Measurements from ENCODE around the gene SLC35F2. TPM values are rescaled to one million over a fixed set of nuclear protein-coding genes. Genes with fewer than 3 reads are reported as not detected.
"Not testable (repeated sequence)": the region's sequence is repeated elsewhere in the genome, so short reads cannot be mapped to it uniquely, and the experiment has no call there.

Gene SLC35F2
- total RNA-seq, 2 donors from 2014 or later: 15.0 to 18.3 TPM

DNA sequence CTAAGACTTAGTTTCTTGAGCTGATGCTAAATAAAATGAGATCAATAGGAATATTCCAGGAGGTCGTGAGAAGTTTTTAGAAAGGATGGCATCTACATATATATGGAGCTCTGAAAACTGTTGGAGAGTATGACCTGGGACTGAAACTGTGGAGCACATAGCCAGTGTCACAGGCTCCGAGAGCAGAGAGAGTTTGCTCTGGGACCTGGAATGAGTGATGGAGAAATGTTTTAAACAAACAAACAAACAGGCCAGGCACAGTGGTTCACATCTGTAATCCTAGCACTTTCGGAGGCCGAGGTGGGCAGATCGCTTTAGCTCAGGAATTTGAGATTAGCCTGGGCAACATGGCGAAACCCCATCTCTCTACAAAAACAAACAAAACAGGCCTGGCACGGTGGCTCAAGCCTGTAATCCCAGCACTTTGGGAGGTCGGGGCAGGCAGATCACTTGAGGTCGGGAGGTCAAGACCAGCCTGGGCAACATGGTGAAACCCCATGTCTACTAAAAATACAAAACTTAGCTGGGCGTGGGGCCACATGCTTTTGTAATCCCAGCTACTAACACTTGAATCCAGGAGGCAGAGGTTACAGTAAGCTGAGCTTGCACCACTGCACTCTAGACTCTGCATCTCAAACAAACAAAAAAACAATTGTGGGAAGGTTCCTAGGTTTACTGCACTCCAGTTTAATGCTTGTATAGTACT lies 67.1 kb downstream of the SLC35F2 start:
- no peak for ATAC-seq
- Mint-ChIP-seq H3K9me3 (no peaks in the 10 kb centered on the region), H3K27me3 (no peaks in the 10 kb centered on the region), H3K36me3 (peaks cover 11% of the 10 kb centered on the region), H3K27ac (no peak overlapping the region), H3K4me3 (no peak overlapping the region), H3K4me1 (ENCODE audit: low read depth in 2 of 2) (no peaks in the 10 kb centered on the region)
- no peak for DNase-seq (ENCODE audit: low spot score)

DNA sequence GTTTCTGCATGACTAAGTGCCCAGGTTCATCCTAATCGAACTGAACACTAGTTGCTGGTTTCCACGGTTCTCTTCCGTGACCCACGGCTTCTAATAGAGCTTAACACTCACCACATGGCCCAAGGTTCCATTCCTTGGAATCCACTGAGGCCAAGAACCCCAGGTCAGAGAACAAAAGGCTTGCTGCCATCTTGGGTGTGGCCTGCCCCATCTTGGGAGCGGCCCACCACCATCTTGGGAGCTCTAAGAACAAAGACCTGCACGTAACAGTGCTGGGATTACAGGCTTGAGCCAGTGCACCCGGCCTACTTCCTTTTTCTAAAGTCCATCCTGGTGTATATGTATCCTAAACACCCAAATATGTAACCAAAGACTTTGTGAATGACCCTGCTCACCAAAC lies 68.8 kb downstream of the SLC35F2 start:
- no peaks in the 10 kb centered on the region for H3K9me3 Mint-ChIP-seq
- H3K27ac Mint-ChIP-seq: no peak overlapping the region
- no peak overlapping the region for H3K4me3 Mint-ChIP-seq
- H3K36me3 Mint-ChIP-seq: peaks cover 5% of the 10 kb centered on the region
- peaks cover 0 to 5% of the 10 kb centered on the region in 2 donors for H3K27me3 Mint-ChIP-seq
- H3K4me1 Mint-ChIP-seq (ENCODE audit: low read depth in 2 of 2): no peaks in the 10 kb centered on the region
- DNase-seq (ENCODE audit: low spot score) (no peak), ATAC-seq (no peak)

DNA sequence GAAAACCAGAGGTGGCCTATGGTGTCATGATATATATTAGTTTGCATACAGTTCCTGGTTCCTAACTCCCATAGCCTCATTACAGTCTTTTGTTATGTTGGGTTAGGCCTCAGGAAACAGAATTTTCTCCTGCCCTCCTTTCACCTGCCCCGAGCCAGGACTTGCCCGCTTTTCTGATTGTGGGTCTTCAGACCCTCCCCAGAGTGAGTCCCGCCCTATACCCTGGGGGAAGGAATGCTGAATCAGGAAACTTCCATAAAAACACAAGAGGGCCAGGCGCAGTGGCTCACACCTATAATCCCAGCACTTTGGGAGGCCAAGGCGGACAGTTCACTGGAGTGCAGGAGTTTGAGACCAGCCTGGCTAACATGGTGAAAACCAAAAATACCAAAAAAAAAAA lies 70.9 kb downstream of the SLC35F2 start:
- no peak for DNase-seq (ENCODE audit: low spot score)
- Mint-ChIP-seq H3K27ac (no peak overlapping the region), H3K27me3 (peaks cover 0 to 5% of the 10 kb centered on the region in 2 donors), H3K9me3 (no peaks in the 10 kb centered on the region), H3K4me3 (no peak overlapping the region), H3K4me1 (ENCODE audit: low read depth in 2 of 2) (no peaks in the 10 kb centered on the region), H3K36me3 (no peaks in the 10 kb centered on the region)
- ATAC-seq: no peak

DNA sequence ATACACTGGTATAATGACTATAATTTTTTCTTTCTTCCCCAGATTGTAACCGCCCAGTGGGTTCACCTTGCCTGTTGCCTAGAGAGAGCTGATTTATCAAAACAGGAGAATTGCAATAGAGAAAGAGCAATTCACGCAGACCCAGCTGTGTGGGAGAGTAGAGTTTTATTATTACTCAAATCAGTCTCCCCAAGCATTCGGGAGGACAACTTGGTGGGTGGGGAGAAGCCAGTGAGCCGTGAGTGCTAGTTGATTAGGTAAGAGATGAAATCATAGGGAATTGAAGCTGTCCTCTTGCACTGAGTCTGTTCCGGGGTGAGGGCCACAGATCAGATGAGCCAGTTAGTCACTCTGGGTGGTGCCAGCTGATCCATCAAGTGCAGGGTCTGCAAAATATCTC lies 73.2 kb downstream of the SLC35F2 start:
- Mint-ChIP-seq H3K27ac (no peak overlapping the region), H3K36me3 (no peaks in the 10 kb centered on the region), H3K27me3 (peaks cover 0 to 5% of the 10 kb centered on the region in 2 donors), H3K4me1 (ENCODE audit: low read depth in 2 of 2) (no peaks in the 10 kb centered on the region), H3K4me3 (no peak overlapping the region), H3K9me3 (no peaks in the 10 kb centered on the region)
- ATAC-seq (peak in 1 of 2 donors; percentile 31), DNase-seq (ENCODE audit: low spot score) (no peak)

DNA sequence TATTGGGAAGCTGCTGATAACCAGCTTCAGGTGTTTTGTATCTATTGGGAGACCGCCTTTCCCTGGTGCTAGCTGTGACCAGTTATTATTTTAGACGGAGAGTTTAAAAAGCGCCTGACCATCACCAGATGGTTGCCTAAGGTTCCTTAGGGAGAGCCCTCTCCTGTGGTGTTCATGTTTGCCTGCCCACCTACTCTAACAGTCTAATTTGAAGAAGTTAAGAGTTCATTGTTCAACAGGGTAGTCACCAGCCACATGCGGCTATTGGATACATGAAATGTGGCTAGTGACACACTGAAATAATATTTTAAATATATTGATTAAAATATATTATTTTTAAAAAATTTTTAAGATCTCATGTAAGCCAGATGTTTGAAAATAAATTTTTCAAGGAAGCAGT lies 75.5 kb downstream of the SLC35F2 start:
- ATAC-seq (no peak), DNase-seq (ENCODE audit: low spot score) (no peak)
- Mint-ChIP-seq H3K9me3 (no peaks in the 10 kb centered on the region), H3K4me1 (ENCODE audit: low read depth in 2 of 2) (no peaks in the 10 kb centered on the region), H3K27ac (no peak overlapping the region), H3K27me3 (peaks cover 0 to 5% of the 10 kb centered on the region in 2 donors), H3K36me3 (no peaks in the 10 kb centered on the region), H3K4me3 (no peak overlapping the region)

DNA sequence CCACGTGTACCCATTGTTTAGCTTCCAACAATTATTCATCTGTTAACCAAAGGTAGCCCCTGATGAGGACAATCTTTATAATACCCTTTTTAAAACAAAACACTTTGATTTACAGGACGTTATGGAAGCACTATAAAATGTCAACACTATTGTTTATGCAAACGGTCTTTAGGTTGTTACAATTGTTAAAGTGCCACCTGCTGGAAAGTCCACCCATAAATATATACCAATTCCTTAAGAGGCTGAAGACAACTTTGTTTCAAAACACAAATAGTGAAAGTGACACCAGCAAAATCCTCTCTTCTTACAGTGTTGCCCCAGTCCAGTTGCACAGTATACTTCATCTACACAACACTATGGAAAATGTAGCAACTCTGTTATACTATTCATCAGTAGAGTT lies 77.8 kb downstream of the SLC35F2 start:
- DNase-seq (ENCODE audit: low spot score) (no peak), ATAC-seq (no peak)
- Mint-ChIP-seq H3K4me3 (no peak overlapping the region), H3K27ac (no peak overlapping the region), H3K4me1 (ENCODE audit: low read depth in 2 of 2) (no peaks in the 10 kb centered on the region), H3K36me3 (no peaks in the 10 kb centered on the region), H3K9me3 (no peaks in the 10 kb centered on the region), H3K27me3 (peaks cover 0 to 5% of the 10 kb centered on the region in 2 donors)

DNA sequence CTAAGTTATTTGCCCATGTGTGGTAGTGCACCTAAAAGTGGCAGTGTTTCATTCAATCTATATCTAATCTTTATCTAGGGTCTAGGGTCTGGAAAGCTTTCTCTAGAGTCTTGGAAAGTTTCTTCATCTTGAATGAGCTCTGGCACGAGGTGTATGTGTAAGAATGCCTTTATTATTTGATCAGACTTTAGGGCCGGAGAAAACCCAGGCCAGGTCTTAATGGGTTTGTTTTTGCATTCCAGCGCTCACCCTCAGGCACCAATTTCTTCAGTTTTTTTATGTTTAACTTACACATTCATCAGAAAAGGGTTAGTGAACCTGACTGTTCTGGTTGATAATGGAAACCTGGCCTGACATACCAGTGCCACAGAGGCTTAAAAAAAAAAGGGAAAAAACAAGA lies 78.5 kb downstream of the SLC35F2 start:
- DNase-seq (ENCODE audit: low spot score) (no peak), ATAC-seq (no peak)
- Mint-ChIP-seq H3K4me3 (no peak overlapping the region), H3K4me1 (ENCODE audit: low read depth in 2 of 2) (no peaks in the 10 kb centered on the region), H3K27me3 (peaks cover 0 to 1% of the 10 kb centered on the region in 2 donors), H3K36me3 (no peaks in the 10 kb centered on the region), H3K9me3 (no peaks in the 10 kb centered on the region), H3K27ac (no peak overlapping the region)

DNA sequence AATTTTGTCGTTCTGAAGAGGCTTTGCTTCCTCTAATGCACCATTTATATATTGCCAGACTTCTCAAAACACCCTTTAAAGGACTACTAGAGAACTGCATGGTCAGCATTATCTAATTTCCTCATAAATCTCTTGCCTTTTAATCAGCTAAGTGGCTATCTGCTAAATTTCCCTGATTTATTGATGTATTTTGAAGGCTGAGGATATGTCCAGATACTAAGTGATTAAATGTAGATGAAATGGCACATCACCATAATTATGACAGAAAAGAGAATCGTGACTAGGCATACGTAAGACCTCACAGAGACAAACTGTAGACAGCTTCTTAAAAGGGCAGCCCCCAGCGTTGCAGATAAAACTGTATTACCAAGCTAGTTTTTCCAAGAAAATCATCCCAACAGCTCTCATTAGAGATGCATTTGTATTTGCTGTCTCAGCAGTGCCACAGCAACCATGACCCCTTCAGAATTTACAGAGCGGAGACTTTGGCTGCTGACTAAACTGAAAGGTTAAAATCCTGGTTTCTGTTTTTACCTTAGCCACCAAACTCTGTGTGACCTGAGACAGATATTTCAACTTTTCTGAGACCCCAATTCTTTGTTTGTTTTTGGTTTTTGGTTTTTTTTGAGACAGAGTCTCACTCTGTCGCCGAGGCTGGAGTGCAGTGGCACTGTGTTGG lies 79.6 kb downstream of the SLC35F2 start:
- no peaks in the 10 kb centered on the region for H3K4me1 Mint-ChIP-seq (ENCODE audit: low read depth in 2 of 2)
- no peak overlapping the region for H3K27ac Mint-ChIP-seq
- H3K9me3 Mint-ChIP-seq: no peaks in the 10 kb centered on the region
- ATAC-seq: no peak
- no peaks in the 10 kb centered on the region for H3K27me3 Mint-ChIP-seq
- no peaks in the 10 kb centered on the region for H3K36me3 Mint-ChIP-seq
- DNase-seq (ENCODE audit: low spot score): no peak
- no peak overlapping the region for H3K4me3 Mint-ChIP-seq

DNA sequence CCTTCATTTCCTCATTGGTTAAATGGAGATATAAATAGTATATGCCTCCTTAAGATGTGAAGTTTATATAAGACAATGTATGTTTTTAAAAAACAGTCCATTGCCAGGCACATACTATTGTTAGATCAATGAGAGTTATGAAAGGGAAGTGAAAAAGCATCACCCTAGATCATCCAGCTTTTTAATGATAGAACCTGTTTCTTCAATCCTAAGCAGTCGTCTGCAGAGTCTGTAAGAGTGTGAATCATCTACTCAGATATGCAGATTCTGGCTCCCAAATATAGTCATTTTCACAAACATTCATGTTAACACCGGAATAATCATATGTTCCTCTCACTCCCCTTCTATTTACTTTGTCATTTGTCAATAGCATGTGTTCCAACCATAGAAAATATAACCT lies 81.5 kb downstream of the SLC35F2 start:
- Mint-ChIP-seq H3K27ac (no peak overlapping the region), H3K4me3 (no peak overlapping the region), H3K27me3 (peaks cover 7 to 11% of the 10 kb centered on the region in 2 donors), H3K4me1 (ENCODE audit: low read depth in 2 of 2) (no peaks in the 10 kb centered on the region), H3K36me3 (no peaks in the 10 kb centered on the region), H3K9me3 (no peaks in the 10 kb centered on the region)
- no peak for ATAC-seq
- DNase-seq (ENCODE audit: low spot score): no peak

DNA sequence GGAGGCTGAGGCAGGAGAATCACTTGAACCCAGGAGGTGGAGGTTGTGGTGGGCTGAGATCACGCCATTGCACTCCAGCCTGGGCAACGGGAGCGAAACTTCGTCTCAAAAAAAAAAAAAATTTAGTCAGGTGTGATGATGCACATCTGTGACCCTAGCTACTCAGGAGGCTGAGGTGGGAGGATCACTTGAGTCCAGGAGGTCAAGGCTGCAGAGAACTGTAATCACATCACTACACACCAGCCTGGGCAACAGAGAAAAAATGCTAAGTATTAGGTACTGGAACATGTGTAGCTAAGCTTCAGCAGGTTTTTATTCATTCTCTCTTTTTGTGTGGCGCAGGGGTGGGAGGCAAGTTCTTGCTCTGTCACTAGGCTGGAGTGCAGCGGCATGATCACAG lies 82.5 kb downstream of the SLC35F2 start:
- no peak overlapping the region for H3K4me3 Mint-ChIP-seq
- no peaks in the 10 kb centered on the region for H3K36me3 Mint-ChIP-seq
- no peaks in the 10 kb centered on the region for H3K9me3 Mint-ChIP-seq
- peaks cover 9 to 11% of the 10 kb centered on the region in 2 donors for H3K27me3 Mint-ChIP-seq
- no peak overlapping the region for H3K27ac Mint-ChIP-seq
- no peak for DNase-seq (ENCODE audit: low spot score)
- no peaks in the 10 kb centered on the region for H3K4me1 Mint-ChIP-seq (ENCODE audit: low read depth in 2 of 2)
- peak in 1 of 2 donors; percentile 52 for ATAC-seq

DNA sequence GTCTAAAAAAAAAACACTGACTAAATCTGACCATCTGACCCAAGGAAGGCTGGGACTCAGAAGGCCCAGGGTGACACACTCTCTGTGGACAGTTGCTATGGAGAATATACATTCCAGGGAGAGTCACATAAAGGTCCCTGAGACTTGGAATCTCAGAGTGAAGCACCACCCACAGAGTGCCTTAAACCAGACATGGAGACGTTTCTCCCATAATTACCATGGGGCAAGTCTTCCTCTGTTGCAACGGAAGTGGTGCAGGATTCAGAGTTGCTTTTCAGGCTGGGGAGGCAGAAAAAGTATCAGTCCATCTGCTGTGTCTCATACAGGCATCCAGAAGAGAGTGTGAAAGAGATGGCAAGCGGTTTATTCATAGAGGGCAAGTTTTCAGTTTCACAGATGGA lies 88.0 kb downstream of the SLC35F2 start:
- Mint-ChIP-seq H3K27me3 (peaks cover 23 to 26% of the 10 kb centered on the region in 2 donors), H3K9me3 (peaks cover 2% of the 10 kb centered on the region), H3K4me1 (ENCODE audit: low read depth in 2 of 2) (no peaks in the 10 kb centered on the region), H3K27ac (no peak overlapping the region), H3K36me3 (no peaks in the 10 kb centered on the region), H3K4me3 (no peak overlapping the region)
- DNase-seq (ENCODE audit: low spot score) (no peak), ATAC-seq (no peak)

DNA sequence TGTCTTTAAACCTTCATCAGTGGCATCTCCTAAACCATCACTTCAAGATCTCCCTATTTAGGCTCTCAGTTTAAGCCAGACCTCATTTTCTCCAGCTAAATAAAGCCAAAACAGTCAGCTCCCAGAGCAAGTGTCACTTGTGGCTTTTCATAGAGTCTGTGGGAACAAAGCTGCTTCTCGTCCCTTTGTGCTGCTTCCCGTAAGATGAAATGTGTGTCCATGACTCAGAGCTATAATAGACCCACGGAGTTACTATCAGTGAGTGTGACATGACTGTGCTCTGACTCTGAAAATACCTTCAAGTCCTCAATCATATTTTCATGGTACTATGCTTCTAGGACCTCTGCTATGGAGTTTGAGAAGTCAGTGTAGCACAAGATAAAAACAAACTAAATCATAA lies 89.4 kb downstream of the SLC35F2 start:
- no peak overlapping the region for H3K4me3 Mint-ChIP-seq
- DNase-seq (ENCODE audit: low spot score): no peak
- H3K4me1 Mint-ChIP-seq (ENCODE audit: low read depth in 2 of 2): no peaks in the 10 kb centered on the region
- H3K27ac Mint-ChIP-seq: no peak overlapping the region
- H3K36me3 Mint-ChIP-seq: no peaks in the 10 kb centered on the region
- peaks cover 31 to 38% of the 10 kb centered on the region in 2 donors for H3K27me3 Mint-ChIP-seq
- ATAC-seq: peak; percentile 52 to 68
- peaks cover 2% of the 10 kb centered on the region for H3K9me3 Mint-ChIP-seq

DNA sequence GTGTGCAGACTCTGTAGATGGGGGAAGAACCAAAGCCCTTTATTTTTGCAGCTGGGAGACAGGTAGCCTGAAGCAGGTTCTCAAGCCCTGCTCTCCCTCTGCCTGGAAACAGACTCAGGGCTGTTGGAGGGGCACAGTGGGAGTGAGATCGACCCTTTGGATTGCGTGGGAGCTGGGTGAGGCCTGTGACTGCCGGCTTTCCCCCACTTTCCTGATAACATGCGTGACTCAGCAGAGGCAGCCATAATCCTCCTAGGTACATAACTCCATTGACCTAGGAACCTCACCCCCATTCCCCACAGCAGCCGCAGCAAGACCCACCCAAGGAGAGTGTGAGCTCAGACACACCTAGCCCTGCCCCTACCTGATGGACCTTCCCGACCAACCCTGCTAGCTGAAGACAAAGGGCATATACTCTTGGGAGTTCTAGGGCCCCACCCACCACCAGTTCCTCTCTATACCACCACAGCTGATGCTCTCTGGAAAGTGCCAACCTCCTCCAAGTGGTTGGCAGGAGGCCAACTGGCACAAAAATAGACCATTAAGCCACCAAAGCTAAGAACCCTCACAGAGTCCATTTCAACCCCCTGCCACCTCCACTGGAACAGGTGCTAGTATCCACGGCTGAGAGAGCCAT lies 99.8 kb downstream of the SLC35F2 start:
- H3K4me1 Mint-ChIP-seq (ENCODE audit: low read depth in 2 of 2); DNase-seq (ENCODE audit: low spot score); H3K27ac Mint-ChIP-seq; H3K4me3 Mint-ChIP-seq; ATAC-seq; H3K9me3 Mint-ChIP-seq; H3K36me3 Mint-ChIP-seq: not testable (repeated sequence)
- H3K27me3 Mint-ChIP-seq: peaks cover 18 to 59% of the 10 kb centered on the region in 2 donors

DNA sequence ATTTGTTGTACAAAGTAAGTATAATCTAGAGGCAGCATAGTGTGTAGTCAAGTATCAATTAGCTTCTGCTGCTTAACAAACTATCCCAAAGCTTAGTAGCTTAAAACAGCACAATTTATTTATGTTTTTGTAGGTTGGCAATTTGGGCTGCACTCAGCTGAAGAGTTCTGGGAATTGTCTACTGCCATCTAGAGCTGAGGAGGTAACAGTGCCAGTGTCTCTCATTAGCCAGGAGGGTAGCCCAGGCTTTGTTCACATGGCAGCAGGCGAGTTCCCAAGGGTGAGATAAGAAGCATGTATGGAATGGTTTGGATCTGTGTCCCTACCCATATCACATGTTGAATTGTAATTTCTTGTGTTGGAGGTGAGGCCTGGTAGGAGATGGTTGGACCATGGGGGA lies 100.9 kb downstream of the SLC35F2 start:
- H3K36me3 Mint-ChIP-seq: no peaks in the 10 kb centered on the region
- H3K27ac Mint-ChIP-seq: no peak overlapping the region
- no peak overlapping the region for H3K4me3 Mint-ChIP-seq
- no peak for DNase-seq (ENCODE audit: low spot score)
- H3K4me1 Mint-ChIP-seq (ENCODE audit: low read depth in 2 of 2): no peaks in the 10 kb centered on the region
- ATAC-seq: no peak
- H3K9me3 Mint-ChIP-seq: no peaks in the 10 kb centered on the region
- H3K27me3 Mint-ChIP-seq: peaks cover 12 to 60% of the 10 kb centered on the region in 2 donors

Data from natural killer cell treated with Interleukin-12 subunit alpha and Interleukin-12 subunit beta and Interleukin-15 and Interleukin-18, amount 100 ng/mL, for 72 hours (primary cell).